HG02610 (cell line): Measurements from ENCODE around the gene ASTN2.

Experiments
- ATAC-seq: cut with Tn5 transposase; IDR thresholded peaks from one replicate; pipeline ENCODE4 v1.9.1; 2021; ENCODE audit warnings: mild to moderate bottlenecking, moderate library complexity; ENCODE audit not compliant: unreplicated experiment

ASTN2 gene

DNA sequence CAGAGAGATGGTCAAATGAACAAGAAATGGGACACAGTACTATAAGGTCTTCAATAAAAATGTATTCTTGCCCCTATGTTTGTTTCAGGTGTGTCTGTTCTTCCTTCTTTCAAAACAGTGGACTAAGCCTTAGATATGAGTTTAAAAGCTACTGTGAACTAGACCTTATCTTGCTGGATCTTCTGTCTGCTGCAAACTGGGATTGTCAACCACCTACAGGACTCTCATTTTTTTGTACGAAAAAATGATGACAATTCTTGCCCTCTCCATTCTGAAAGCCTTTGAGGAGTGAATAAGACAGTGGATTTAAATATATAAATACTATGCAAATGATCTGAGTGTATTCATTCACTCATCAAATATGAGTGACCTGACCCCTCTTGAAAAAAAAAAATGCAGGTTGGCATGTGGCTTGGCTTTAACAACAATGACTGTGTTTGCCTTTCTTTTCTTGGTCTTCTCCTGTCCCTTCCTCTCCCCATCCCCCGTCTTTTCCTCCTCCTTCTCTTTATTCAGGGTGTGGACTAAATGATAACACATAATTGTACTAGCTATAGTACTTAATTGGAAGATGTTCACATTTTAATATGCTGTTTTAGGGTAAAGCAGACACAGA lies 963.2 kb downstream of the ASTN2 start:
- no peak for ATAC-seq

GRCh38 chr9:116450378-116451139 lies 964.3 kb downstream of the ASTN2 start:
- peak; percentile 86 for ATAC-seq

- ATAC-seq, result no peak
Measured at GRCh38 chr9:116449949-116450348, 964.9 kb downstream of the ASTN2 start.

DNA sequence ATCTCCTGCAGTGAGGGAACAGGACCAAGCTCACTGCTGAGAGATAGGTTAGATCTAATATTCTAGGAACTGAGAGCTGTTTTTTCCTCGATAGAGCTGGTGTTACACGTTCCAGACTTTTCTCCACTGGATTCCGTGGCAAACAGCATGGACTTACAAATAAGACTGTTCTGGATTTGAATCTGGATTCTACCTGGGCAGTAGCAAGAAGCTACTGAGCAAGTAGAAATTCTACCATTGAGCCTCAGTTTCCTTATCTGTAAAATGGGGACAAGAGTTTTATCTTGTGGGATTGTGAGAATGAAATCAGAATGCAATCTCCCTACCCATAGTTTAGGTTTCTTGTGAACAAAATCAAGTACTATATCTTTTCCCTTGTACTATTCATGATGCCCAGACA lies 966.4 kb downstream of the ASTN2 start:
- ATAC-seq, result no peak

DNA sequence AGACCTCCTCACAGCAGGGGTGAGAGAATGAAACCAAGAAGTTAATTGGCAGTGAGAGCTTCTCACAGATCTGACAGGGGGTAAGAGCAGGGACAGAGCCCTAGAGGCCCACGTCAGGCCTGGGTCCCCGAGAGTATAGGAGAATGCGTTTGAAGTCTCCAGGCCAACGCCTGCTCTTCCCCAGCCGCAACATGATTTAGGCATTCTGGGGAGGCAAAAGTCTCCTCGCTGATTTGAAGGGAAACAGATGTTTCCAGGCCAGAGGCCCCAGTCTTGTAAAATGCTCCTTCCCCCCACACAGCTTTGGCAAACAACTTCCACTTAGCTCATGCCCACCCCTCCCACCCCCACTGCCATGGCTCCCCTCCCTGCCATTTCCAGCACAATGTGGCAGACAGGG lies 966.9 kb downstream of the ASTN2 start:
- ATAC-seq, result no peak

- no peak for ATAC-seq
Measured at GRCh38 chr9:116442528-116442927, 972.3 kb downstream of the ASTN2 start.

DNA sequence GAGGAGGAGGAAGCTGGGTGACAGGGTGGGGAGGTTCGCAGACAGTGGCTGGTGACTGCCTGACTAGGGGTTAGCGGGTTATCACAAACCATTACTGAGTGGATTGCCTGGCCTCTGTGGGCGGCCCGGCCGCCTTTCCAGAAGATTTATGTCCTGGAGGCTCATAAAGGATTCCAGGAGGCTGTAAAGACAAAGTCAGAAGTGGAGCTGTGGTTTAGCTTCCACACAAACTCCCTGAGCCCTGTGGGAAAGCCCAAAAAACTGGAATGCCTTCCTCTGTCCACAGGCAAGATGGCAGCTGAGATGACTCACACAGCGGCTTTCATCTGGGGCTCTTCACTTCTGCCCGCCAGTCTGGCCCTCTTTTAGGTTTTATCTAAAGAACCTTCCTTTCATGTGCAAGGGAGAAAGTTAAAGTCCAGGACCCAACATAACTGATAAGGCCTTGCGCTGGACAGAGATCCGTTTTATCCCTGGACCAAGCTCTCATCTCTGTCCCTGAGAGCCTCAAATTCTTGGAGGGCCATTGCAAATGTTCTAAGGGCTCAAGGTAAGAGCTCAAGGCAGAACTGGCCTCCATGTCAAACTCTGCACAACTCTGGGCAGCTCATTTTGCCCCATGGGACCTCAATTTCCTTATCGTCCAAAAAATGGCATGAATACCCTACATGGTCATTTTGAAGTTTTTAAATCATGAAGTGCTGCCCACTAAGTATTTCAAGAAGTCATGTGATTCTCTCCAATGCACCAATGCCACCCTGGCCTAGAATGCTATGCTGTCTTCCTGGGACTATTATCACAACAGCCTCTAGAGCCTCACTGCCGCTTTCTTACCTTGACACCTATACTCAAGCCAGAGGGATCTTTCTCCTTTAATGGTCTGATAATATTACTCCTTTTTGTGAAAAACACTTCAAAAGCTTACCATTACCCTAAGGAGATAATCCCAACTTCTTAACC lies 977.2 kb downstream of the ASTN2 start:
- no peak for ATAC-seq

- no peak for ATAC-seq
Measured at GRCh38 chr9:116436121-116436520, 978.7 kb downstream of the ASTN2 start.

GRCh38 chr9:116435706-116436105 lies 979.2 kb downstream of the ASTN2 start:
- ATAC-seq, result no peak

GRCh38 chr9:116434314-116434713 lies 980.5 kb downstream of the ASTN2 start:
- ATAC-seq, result no peak

GRCh38 chr9:116432051-116432450 lies 982.8 kb downstream of the ASTN2 start:
- ATAC-seq, result no peak

GRCh38 chr9:116430849-116431248 lies 984.0 kb downstream of the ASTN2 start:
- ATAC-seq, result no peak

- no peak for ATAC-seq
Measured at GRCh38 chr9:116425244-116425643, 989.6 kb downstream of the ASTN2 start.

GRCh38 chr9:116423149-116423548 lies 991.7 kb downstream of the ASTN2 start:
- no peak for ATAC-seq

GRCh38 chr9:116422119-116422979 lies 992.5 kb downstream of the ASTN2 start:
- ATAC-seq, result no peak

DNA sequence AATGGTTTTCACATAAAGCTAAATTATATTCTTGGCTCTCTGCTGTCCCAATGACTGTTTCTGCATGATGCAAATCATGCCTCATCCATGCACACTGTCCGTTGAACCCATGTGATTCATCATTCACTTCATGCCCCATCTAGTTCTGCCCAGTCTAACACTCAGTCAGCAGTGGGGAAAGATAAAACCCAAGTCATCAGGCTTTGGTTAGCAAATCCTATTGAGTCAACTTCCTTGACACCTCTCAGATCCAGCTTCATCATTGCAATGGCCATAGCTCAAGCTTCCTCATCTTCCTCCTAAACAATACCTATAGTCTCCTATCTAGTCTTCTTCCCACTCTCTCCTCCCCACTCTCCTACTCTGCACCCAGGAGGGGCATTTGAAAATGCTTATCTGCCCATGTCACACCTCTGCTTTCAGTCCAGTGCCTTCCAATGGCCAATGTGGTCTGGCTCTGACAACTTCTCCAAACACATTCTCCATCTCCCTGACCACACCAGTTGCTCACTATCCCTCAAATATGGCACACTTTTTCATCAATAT lies 993.8 kb downstream of the ASTN2 start:
- ATAC-seq, result no peak

GRCh38 chr9:116419181-116419580 lies 995.7 kb downstream of the ASTN2 start:
- ATAC-seq, result no peak

- ATAC-seq, result no peak
Measured at GRCh38 chr9:116417464-116417863, 997.4 kb downstream of the ASTN2 start.

- ATAC-seq, result no peak
Measured at GRCh38 chr9:116416421-116416820, 998.4 kb downstream of the ASTN2 start.

- no peak for ATAC-seq
Measured at GRCh38 chr9:116414374-116414773, 1000.5 kb downstream of the ASTN2 start.
